HFFc6 (cell line): Measurements from ENCODE around the gene SPHK1. TPM values are rescaled to one million over a fixed set of nuclear protein-coding genes. Genes with fewer than 3 reads are reported as not detected.
A peak's percentile ranks its signal among the peaks of the same experiment; 100 is the strongest.

ENCODE experiments used
- DNase-seq: peaks from one replicate; pipeline ENCODE4 v3.0.0-alpha.2; 2018
- H3K27ac Mint-ChIP-seq: 2 replicates; pipeline ENCODE4 v1.8.0; 2020; ENCODE audit warnings: mild to moderate bottlenecking, mixed read lengths
- H3K27me3 Mint-ChIP-seq: 2 replicates; pipeline ENCODE4 v1.8.0; 2021; ENCODE audit warnings: mild to moderate bottlenecking, moderate library complexity, mixed read lengths; ENCODE audit not compliant: insufficient read depth
- H3K36me3 Mint-ChIP-seq: 2 replicates; pipeline ENCODE4 v1.8.0; 2021; ENCODE audit warnings: low read depth, mixed read lengths
- H3K4me1 Mint-ChIP-seq: 2 replicates; pipeline ENCODE4 v1.8.0; 2020; ENCODE audit warnings: low read depth, mixed read lengths
- H3K4me3 Mint-ChIP-seq: 2 replicates; pipeline ENCODE4 v1.8.0; 2020; ENCODE audit warnings: mild to moderate bottlenecking, moderate library complexity, mixed read lengths
- H3K9me3 Mint-ChIP-seq: 2 replicates; pipeline ENCODE4 v1.8.0; 2020; ENCODE audit warnings: mild to moderate bottlenecking, mixed read lengths
- CTCF ChIP-seq: fragments of 200-600 bp; sonication (generic); IDR thresholded peaks from 2 replicates; pipeline ENCODE4 v1.5.0; 2021; ENCODE audit warnings: antibody characterized with exemption, mild to moderate bottlenecking
- total RNA-seq, 6 experiments: library from RNA; stranded (reverse); fragmentation: NEBNext Ultra II Directional; extraction: Animal tissue kit (Norgen Biotek cat#: 25700); gene quantifications; 2 replicates in 1 of 6; 3 replicates in 5 of 6; pipeline ENCODE4 v1.2.3, GENCODE V29; 2021

The SPHK1 gene
- total RNA-seq, 6 experiments from 2014 or later: 53.9 to 68.1 (median 55.7) TPM

- H3K4me3 Mint-ChIP-seq: no peak overlapping the region
- no peaks in the 10 kb centered on the region for H3K36me3 Mint-ChIP-seq
- no peak for DNase-seq
- no peak overlapping the region for H3K27ac Mint-ChIP-seq
- peaks cover 16% of the 10 kb centered on the region for H3K4me1 Mint-ChIP-seq
- no peak for TF ChIP-seq CTCF
- no peaks in the 10 kb centered on the region; the same call in 1 of the 2 replicates for H3K27me3 Mint-ChIP-seq
- H3K9me3 Mint-ChIP-seq: no peaks in the 10 kb centered on the region
Observed at GRCh38 chr17:76410328-76410965, 26.0 kb downstream of the SPHK1 start.

GRCh38 chr17:76411247-76411646, 26.8 kb downstream of the SPHK1 start:
- no peak overlapping the region for H3K4me3 Mint-ChIP-seq
- H3K4me1 Mint-ChIP-seq: peaks cover 16% of the 10 kb centered on the region
- no peak for TF ChIP-seq CTCF
- no peaks in the 10 kb centered on the region; the same call in 1 of the 2 replicates for H3K27me3 Mint-ChIP-seq
- no peaks in the 10 kb centered on the region for H3K36me3 Mint-ChIP-seq
- no peak overlapping the region for H3K27ac Mint-ChIP-seq
- no peak for DNase-seq
- H3K9me3 Mint-ChIP-seq: no peaks in the 10 kb centered on the region

DNA sequence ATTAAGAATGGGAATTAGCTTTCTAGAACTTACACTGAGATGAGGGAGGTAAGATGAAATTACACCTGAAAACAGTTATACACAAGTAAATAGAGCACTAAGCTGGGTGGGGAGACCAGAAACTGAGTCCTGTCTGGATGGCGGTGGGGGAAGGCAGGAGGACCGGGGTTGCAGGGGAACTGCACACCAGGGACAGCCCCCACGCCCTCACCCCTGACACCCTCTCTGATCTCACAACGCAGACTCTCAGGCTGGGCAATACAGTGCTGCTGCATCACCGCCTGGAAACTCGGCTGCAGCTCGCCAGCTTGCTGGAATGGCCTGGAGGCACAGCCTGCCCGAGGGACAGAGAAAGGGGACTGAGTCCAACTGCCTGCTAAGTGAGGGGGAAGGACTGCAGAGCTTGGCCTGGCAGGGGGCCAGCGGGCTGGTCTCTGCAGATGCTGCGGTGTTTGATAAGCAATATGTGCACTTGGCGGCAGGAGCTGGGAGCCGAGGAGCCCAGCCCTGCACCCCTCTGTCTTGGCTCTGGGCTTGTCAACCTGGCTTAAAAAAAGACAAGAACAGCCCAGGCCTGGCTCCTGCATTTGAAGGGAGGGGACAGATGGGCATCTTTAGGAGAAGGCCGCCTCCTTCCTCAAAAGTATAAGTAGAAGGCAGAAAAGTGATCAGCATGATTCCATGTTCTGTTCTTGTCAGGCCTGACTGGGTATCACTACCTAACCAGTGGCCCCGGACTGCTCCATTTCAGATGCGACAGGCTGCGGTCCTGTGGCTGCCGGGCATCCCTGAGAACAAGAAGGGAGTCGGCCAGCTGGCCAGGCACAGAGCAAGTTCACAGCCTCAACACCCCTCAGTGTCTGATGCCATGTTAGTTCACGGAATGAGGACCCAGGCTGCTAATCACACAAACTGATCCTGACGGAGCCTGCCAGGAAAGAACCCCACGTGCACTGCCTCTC, 30.2 kb downstream of the SPHK1 start:
- H3K4me1 Mint-ChIP-seq: peaks cover 25% of the 10 kb centered on the region
- TF ChIP-seq CTCF: no peak
- H3K36me3 Mint-ChIP-seq: no peaks in the 10 kb centered on the region
- H3K27me3 Mint-ChIP-seq: no peaks in the 10 kb centered on the region; the same call in none of the 2 replicates
- H3K4me3 Mint-ChIP-seq: no peak overlapping the region
- H3K27ac Mint-ChIP-seq: peak overlapping the region; percentile 65
- no peaks in the 10 kb centered on the region for H3K9me3 Mint-ChIP-seq
- peak; percentile 50 for DNase-seq

DNA sequence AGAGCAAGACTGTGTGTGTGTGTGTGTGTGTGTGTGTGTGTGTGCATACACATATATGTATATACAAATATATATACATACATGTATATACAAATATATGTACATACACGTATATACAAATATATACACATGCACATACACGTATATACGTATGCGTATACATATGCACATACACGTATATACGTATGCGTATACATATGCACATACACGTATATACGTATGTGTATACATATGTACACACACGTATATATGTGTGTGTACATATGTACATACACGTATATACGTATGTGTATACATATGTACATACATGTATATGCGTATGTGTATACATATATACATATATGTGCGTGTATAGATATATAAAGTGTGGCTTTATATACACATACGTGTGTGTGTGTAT, 31.4 kb downstream of the SPHK1 start:
- TF ChIP-seq CTCF: no peak
- Mint-ChIP-seq H3K9me3 (no peaks in the 10 kb centered on the region), H3K36me3 (no peaks in the 10 kb centered on the region), H3K27ac (no peak overlapping the region), H3K4me3 (no peak overlapping the region), H3K27me3 (no peaks in the 10 kb centered on the region; the same call in 1 of the 2 replicates), H3K4me1 (peaks cover 33% of the 10 kb centered on the region)
- DNase-seq: no peak

GRCh38 chr17:76416457-76416856, 32.0 kb downstream of the SPHK1 start:
- DNase-seq: no peak
- H3K4me1 Mint-ChIP-seq: peaks cover 33% of the 10 kb centered on the region
- no peaks in the 10 kb centered on the region; the same call in 1 of the 2 replicates for H3K27me3 Mint-ChIP-seq
- no peak overlapping the region for H3K27ac Mint-ChIP-seq
- no peak for TF ChIP-seq CTCF
- no peaks in the 10 kb centered on the region for H3K9me3 Mint-ChIP-seq
- H3K4me3 Mint-ChIP-seq: no peak overlapping the region
- no peaks in the 10 kb centered on the region for H3K36me3 Mint-ChIP-seq
